Skeletal muscle cell (primary cell): ENCODE results near the gene BTAF1.
A peak's percentile ranks its signal among the peaks of the same experiment; 100 is the strongest.
"Not testable (repeated sequence)": the region's sequence is repeated elsewhere in the genome, so short reads cannot be mapped to it uniquely, and the experiment has no call there.

Source experiments
- DNase-seq: peaks from one replicate; pipeline ENCODE4 v3.0.0-alpha.2; 2010; ENCODE audit warnings: low read depth
- H3K4me3 ChIP-seq: 2 replicates; pipeline ENCODE4 v1.5.1; 2011; ENCODE audit warnings: low read depth, mild to moderate bottlenecking, control low read depth, low read length, moderate library complexity

The BTAF1 gene

GRCh38 chr10:91923371-91924211 lies at the start of gene BTAF1:
TSS of gene BTAF1 (plus strand) at chr10:91923770. CDS start at chr10:91924077, 307 bp downstream.
- peak; percentile 79 for DNase-seq
- peak within 1 kb of the TSS; percentile 89 for H3K4me3 ChIP-seq

GRCh38 chr10:91875156-91875555 lies 48.4 kb upstream of the BTAF1 start:
- no peak for DNase-seq

GRCh38 chr10:91875779-91876178 lies 47.8 kb upstream of the BTAF1 start:
- no peak for DNase-seq
- no peak overlapping the region for H3K4me3 ChIP-seq

More at GRCh38 chr10:91875156-91875555, 48.4 kb upstream of the BTAF1 start:
- no peak overlapping the region for H3K4me3 ChIP-seq

GRCh38 chr10:91879515-91880170 lies 43.9 kb upstream of the BTAF1 start:
- no peak for DNase-seq
- no peak overlapping the region for H3K4me3 ChIP-seq

GRCh38 chr10:91880310-91880709 lies 43.3 kb upstream of the BTAF1 start:
- DNase-seq: no peak
- H3K4me3 ChIP-seq: no peak overlapping the region

- peak; percentile 40 for DNase-seq
- peak overlapping the region; percentile 8 for H3K4me3 ChIP-seq
Measured at GRCh38 chr10:91883549-91884444, 39.8 kb upstream of the BTAF1 start.

- H3K4me3 ChIP-seq: no peak overlapping the region
- DNase-seq: no peak
Measured at GRCh38 chr10:91884536-91884935, 39.0 kb upstream of the BTAF1 start.

GRCh38 chr10:91885362-91886079 lies 38.0 kb upstream of the BTAF1 start:
- no peak for DNase-seq
- H3K4me3 ChIP-seq: no peak overlapping the region

- peak overlapping the region; percentile 57 for H3K4me3 ChIP-seq
Measured at GRCh38 chr10:91886954-91887271, 36.7 kb upstream of the BTAF1 start.

GRCh38 chr10:91887272-91888076 lies 36.1 kb upstream of the BTAF1 start:
- no peak for DNase-seq
- peak overlapping the region; percentile 57 for H3K4me3 ChIP-seq

More at GRCh38 chr10:91886954-91887271, 36.7 kb upstream of the BTAF1 start:
- DNase-seq: no peak

GRCh38 chr10:91891125-91892001 lies 32.2 kb upstream of the BTAF1 start:
- peak; percentile 76 for DNase-seq
- no peak overlapping the region for H3K4me3 ChIP-seq

GRCh38 chr10:91893051-91893450 lies 30.5 kb upstream of the BTAF1 start:
- DNase-seq: no peak
- no peak overlapping the region for H3K4me3 ChIP-seq

- DNase-seq, H3K4me3 ChIP-seq: not testable (repeated sequence)
Measured at GRCh38 chr10:91894261-91894685, 29.3 kb upstream of the BTAF1 start.

GRCh38 chr10:91896212-91896756 lies 27.3 kb upstream of the BTAF1 start:
- DNase-seq: no peak
- no peak overlapping the region for H3K4me3 ChIP-seq

- H3K4me3 ChIP-seq: no peak overlapping the region
- DNase-seq: no peak
Measured at GRCh38 chr10:91897421-91897820, 26.1 kb upstream of the BTAF1 start.

GRCh38 chr10:91901784-91902677 lies 21.5 kb upstream of the BTAF1 start:
- H3K4me3 ChIP-seq: no peak overlapping the region
- peak; percentile 89 for DNase-seq
